GM19468 (cell line): ENCODE data around the gene PDK3.

ENCODE experiments used
- ATAC-seq: cut with Tn5 transposase; IDR thresholded peaks from one replicate; pipeline ENCODE4 v1.9.1; 2021; ENCODE audit warnings: mild to moderate bottlenecking, moderate library complexity, moderate number of reproducible peaks; ENCODE audit not compliant: unreplicated experiment; ENCODE audit errors: extremely low read depth

PDK3 gene

GRCh38 chrX:24464836-24465531 is at the start of gene PDK3:
Gene PDK3, plus strand, starts transcription at chrX:24465286. Its CDS starts 170 bp downstream, at chrX:24465456.
- ATAC-seq = peak; percentile 95

- no peak for ATAC-seq
These were observed 49.2 kb upstream of the PDK3 start for GRCh38 chrX:24415921-24416320.

GRCh38 chrX:24423960-24424359 is 41.1 kb upstream of the PDK3 start:
- no peak for ATAC-seq

GRCh38 chrX:24424948-24425347 is 40.1 kb upstream of the PDK3 start:
- ATAC-seq = no peak

GRCh38 chrX:24425806-24426205 is 39.3 kb upstream of the PDK3 start:
- no peak for ATAC-seq

- no peak for ATAC-seq
These were observed 38.7 kb upstream of the PDK3 start for GRCh38 chrX:24426340-24426913.

GRCh38 chrX:24426921-24427746 is 38.0 kb upstream of the PDK3 start:
- ATAC-seq = no peak

GRCh38 chrX:24427747-24428019 is 37.4 kb upstream of the PDK3 start:
- no peak for ATAC-seq

- ATAC-seq = no peak
These were observed 36.6 kb upstream of the PDK3 start for GRCh38 chrX:24428516-24428915.

GRCh38 chrX:24435060-24435459 is 30.0 kb upstream of the PDK3 start:
- ATAC-seq = no peak

GRCh38 chrX:24443918-24444317 is 21.2 kb upstream of the PDK3 start:
- ATAC-seq = no peak

GRCh38 chrX:24444645-24445044 is 20.4 kb upstream of the PDK3 start:
- ATAC-seq = no peak

- no peak for ATAC-seq
These were observed 16.3 kb upstream of the PDK3 start for GRCh38 chrX:24448762-24449250.

GRCh38 chrX:24463077-24463476 is 2.0 kb upstream of the PDK3 start:
- no peak for ATAC-seq

GRCh38 chrX:24464498-24464835 is 619 bp upstream of the PDK3 start:
- ATAC-seq = no peak

GRCh38 chrX:24465532-24465865 is 413 bp downstream of the PDK3 start:
- ATAC-seq = no peak

- no peak for ATAC-seq
These were observed 939 bp downstream of the PDK3 start for GRCh38 chrX:24466025-24466424.

GRCh38 chrX:24468245-24468644 is 3.2 kb downstream of the PDK3 start:
- no peak for ATAC-seq

GRCh38 chrX:24471808-24472207 is 6.7 kb downstream of the PDK3 start:
- ATAC-seq = no peak

- no peak for ATAC-seq
These were observed 10.4 kb downstream of the PDK3 start for GRCh38 chrX:24475480-24475879.

- no peak for ATAC-seq
These were observed 13.4 kb downstream of the PDK3 start for GRCh38 chrX:24478509-24478908.

- ATAC-seq = peak; percentile 90
These were observed 14.8 kb downstream of the PDK3 start for GRCh38 chrX:24479924-24480323.
